ENCODE results near the gene DPYSL4.

GRCh38 chr10:132163826-132164515, 22.8 kb upstream of the DPYSL4 start:
- TF ChIP-seq EZH2 (IDR thresholded peaks at IDR 0.05; ENCODE audit: borderline replicate concordance, low read length) (no peak), CTCF (IDR thresholded peaks at IDR 0.05; ENCODE audit: low read length) (no peak)

All from OCI-LY1 (cell line).